Islet of Langerhans (tissue), 1 donor: ENCODE data around the gene CACNA2D2.

Experiments
- FAIRE-seq: peaks from one replicate; lab custom pipeline; 2011; peaks lifted over from hg19 to GRCh38; lab: Jason Lieb, UNC

CACNA2D2 gene

GRCh38 chr3:50324351-50325112, 178.9 kb downstream of the CACNA2D2 start:
- no peak for FAIRE-seq

- no peak for FAIRE-seq
Measured at GRCh38 chr3:50323614-50324199, 179.7 kb downstream of the CACNA2D2 start.

- FAIRE-seq = no peak
Measured at GRCh38 chr3:50323092-50323600, 180.3 kb downstream of the CACNA2D2 start.

- no peak for FAIRE-seq
Measured at GRCh38 chr3:50322386-50323091, 180.9 kb downstream of the CACNA2D2 start, which contains the start of gene HYAL2. TSS of gene HYAL2 (minus strand) at chr3:50322745. CDS start at chr3:50320489, 2,256 bp downstream.

GRCh38 chr3:50322115-50322385, 181.4 kb downstream of the CACNA2D2 start:
- FAIRE-seq = no peak

GRCh38 chr3:50321336-50322114, 181.9 kb downstream of the CACNA2D2 start:
- FAIRE-seq = no peak

GRCh38 chr3:50320853-50321335, 182.5 kb downstream of the CACNA2D2 start:
- FAIRE-seq = no peak

GRCh38 chr3:50319894-50320625, 183.4 kb downstream of the CACNA2D2 start:
- FAIRE-seq = no peak

GRCh38 chr3:50319181-50319893, 184.1 kb downstream of the CACNA2D2 start:
- no peak for FAIRE-seq

- no peak for FAIRE-seq
Measured at GRCh38 chr3:50318615-50319014, 184.8 kb downstream of the CACNA2D2 start.

- no peak for FAIRE-seq
Measured at GRCh38 chr3:50318163-50318562, 185.3 kb downstream of the CACNA2D2 start.

GRCh38 chr3:50317300-50317699, 186.1 kb downstream of the CACNA2D2 start:
- no peak for FAIRE-seq

GRCh38 chr3:50316657-50317242, 186.7 kb downstream of the CACNA2D2 start:
- no peak for FAIRE-seq

GRCh38 chr3:50314816-50315215, 188.6 kb downstream of the CACNA2D2 start:
- FAIRE-seq = no peak

GRCh38 chr3:50314342-50314741, 189.1 kb downstream of the CACNA2D2 start:
- no peak for FAIRE-seq
